Hepatocyte (in vitro differentiated cells): Measurements from ENCODE around the gene RPS6KC1.

Experiments
- EZH2 ChIP-seq: fragments of 200-600 bp; sonication (generic); IDR thresholded peaks from 2 replicates; pipeline ENCODE4 v1.6.1; 2016; ENCODE audit warnings: antibody characterized with exemption, mild to moderate bottlenecking, borderline replicate concordance
- EZH2phosphoT487 ChIP-seq: fragments of 200-600 bp; sonication (generic); IDR thresholded peaks from one replicate; pipeline ENCODE4 v1.6.1; 2018; ENCODE audit warnings: antibody characterized with exemption, mild to moderate bottlenecking, low read depth, moderate library complexity; ENCODE audit not compliant: unreplicated experiment, severe bottlenecking
- TF ChIP-seq, protein P1 (sequence below): fragments of 200-600 bp; sonication (generic); IDR thresholded peaks from 2 replicates; pipeline ENCODE4 v1.5.1; 2016; ENCODE audit warnings: antibody characterized with exemption, mild to moderate bottlenecking; ENCODE audit not compliant: poor library complexity

DNA sequence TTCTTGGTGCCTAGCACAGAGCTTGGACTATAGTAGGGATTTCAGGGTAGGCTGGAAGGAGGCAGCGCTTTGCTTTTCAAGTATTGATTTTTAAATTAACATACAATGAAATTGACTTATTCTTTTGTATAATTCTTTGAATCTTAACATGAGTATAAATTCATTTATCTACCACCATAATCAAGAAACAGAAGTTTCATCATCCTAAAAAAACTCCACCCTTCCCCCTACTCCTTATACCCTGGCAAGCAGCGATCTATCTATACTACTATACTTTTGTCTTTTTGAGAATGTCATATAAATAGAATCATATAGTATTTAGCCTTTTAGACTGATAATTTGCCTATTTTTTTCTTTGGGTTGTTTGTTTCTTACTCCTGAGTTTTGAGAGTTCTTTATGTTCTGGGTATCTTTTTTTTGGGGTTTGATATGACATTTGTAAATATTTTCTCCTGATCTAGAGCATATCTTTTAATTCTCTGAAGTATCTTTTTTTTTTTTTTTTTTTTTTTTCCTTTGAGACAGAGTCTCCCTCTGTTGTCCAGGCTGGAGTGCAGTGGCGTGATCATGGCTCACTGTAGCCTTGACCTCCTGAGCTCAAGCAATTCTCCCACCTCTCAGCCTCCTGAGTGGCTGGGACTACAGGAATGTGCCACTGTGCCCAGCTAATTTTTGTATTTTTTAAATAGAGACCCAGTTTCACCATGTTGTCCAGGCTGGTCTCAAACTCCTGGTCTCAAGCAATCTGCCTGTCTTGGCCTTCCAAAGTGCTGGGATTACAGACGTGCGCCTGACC lies 6.4 kb downstream of the RPS6KC1 start:
- TF ChIP-seq, protein P1, sequence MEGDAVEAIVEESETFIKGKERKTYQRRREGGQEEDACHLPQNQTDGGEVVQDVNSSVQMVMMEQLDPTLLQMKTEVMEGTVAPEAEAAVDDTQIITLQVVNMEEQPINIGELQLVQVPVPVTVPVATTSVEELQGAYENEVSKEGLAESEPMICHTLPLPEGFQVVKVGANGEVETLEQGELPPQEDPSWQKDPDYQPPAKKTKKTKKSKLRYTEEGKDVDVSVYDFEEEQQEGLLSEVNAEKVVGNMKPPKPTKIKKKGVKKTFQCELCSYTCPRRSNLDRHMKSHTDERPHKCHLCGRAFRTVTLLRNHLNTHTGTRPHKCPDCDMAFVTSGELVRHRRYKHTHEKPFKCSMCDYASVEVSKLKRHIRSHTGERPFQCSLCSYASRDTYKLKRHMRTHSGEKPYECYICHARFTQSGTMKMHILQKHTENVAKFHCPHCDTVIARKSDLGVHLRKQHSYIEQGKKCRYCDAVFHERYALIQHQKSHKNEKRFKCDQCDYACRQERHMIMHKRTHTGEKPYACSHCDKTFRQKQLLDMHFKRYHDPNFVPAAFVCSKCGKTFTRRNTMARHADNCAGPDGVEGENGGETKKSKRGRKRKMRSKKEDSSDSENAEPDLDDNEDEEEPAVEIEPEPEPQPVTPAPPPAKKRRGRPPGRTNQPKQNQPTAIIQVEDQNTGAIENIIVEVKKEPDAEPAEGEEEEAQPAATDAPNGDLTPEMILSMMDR: no peak
- TF ChIP-seq EZH2 (no peak), EZH2phosphoT487 (no peak)
